GM12865 (cell line): Measurements from ENCODE around the gene GNA14.

ENCODE experiments used
- DNase-seq: peaks from one replicate; pipeline ENCODE4 v3.0.0; 2010; ENCODE audit warnings: low read depth
- H3K4me3 ChIP-seq: 2 replicates; pipeline ENCODE4 v1.5.1; 2011; ENCODE audit warnings: mild to moderate bottlenecking, low read depth, low read length, control low read depth
- CTCF ChIP-seq: IDR thresholded peaks from 2 replicates; pipeline ENCODE4 v1.5.1; 2011; ENCODE audit warnings: low read length, control low read depth, low read depth, inconsistent platforms; ENCODE audit not compliant: insufficient read depth; ENCODE audit errors: missing control alignments

GNA14 gene

GRCh38 chr9:77554586-77555105 lies 93.5 kb downstream of the GNA14 start:
- no peak overlapping the region for H3K4me3 ChIP-seq
- TF ChIP-seq CTCF, result no peak
- no peak for DNase-seq

- no peak for TF ChIP-seq CTCF
- no peak overlapping the region for H3K4me3 ChIP-seq
- no peak for DNase-seq
Observed at GRCh38 chr9:77547106-77547730, 100.9 kb downstream of the GNA14 start.

GRCh38 chr9:77546376-77546950 lies 101.7 kb downstream of the GNA14 start:
- H3K4me3 ChIP-seq, result no peak overlapping the region
- no peak for DNase-seq
- no peak for TF ChIP-seq CTCF

GRCh38 chr9:77544546-77544945 lies 103.6 kb downstream of the GNA14 start:
- no peak for DNase-seq
- H3K4me3 ChIP-seq, result no peak overlapping the region
- no peak for TF ChIP-seq CTCF

GRCh38 chr9:77543131-77543822 lies 104.8 kb downstream of the GNA14 start:
- DNase-seq, result no peak
- TF ChIP-seq CTCF, result no peak
- H3K4me3 ChIP-seq, result no peak overlapping the region

GRCh38 chr9:77541600-77541999 lies 106.5 kb downstream of the GNA14 start:
- H3K4me3 ChIP-seq, result no peak overlapping the region
- DNase-seq, result no peak
- no peak for TF ChIP-seq CTCF
